ENCODE results near the gene ENGASE.

ENGASE gene

DNA sequence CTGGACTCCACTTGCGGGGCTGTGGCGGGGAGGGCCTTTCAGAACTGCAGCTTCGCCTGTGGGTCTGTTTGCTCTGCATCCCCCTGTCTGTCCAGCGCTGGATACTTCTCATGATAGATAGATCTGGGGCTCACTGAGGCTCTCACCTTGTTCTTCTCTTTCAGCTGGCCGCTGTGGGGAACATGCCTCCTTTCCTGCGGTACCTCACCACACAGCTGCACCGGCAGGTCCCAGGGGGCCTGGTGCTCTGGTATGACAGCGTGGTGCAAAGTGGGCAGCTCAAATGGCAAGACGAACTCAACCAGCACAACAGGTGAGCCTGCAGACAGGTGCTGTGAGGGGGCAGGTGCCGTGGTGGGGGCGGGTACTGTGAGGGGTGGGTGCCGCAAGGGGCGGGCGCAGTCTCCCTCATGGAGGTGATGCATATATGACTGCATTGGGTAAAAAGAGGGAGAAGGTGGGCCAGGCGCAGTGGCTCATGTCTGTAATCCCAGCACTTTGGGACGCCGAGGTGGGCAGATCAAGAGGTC lies 6.2 kb downstream of the ENGASE start:
- FAIRE-seq: no peak

DNA sequence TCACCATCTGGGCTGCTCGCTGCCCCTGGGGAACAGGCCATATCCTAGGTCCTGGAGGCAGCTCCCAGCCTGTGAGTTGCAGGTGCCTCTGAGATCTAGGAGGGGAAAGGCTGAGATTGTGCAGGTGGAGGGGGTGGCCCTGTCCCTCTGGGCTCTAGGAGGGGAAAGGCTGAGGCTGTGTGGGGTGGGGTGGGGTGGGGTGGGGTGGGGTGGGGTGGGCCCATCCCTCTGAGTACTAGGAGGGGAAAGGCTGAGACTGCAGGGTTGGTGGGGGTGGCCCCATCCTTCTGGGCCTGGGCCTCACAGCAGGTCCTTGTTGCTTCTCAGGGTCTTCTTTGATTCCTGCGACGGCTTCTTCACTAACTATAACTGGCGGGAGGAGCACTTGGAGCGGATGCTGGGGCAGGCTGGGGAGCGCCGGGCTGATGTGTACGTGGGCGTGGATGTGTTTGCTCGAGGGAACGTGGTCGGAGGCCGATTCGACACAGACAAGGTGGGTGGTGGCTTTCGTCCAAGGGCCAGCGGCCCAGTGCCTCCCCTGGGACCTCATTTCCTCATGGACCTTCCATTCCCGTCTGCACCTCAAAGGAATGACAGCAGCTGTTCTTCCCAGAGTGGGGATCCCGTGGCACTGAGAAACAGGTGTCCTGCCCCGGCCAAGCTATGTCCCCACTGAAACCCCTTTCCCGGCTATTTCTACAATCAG lies 7.1 kb downstream of the ENGASE start:
- no peak for FAIRE-seq

DNA sequence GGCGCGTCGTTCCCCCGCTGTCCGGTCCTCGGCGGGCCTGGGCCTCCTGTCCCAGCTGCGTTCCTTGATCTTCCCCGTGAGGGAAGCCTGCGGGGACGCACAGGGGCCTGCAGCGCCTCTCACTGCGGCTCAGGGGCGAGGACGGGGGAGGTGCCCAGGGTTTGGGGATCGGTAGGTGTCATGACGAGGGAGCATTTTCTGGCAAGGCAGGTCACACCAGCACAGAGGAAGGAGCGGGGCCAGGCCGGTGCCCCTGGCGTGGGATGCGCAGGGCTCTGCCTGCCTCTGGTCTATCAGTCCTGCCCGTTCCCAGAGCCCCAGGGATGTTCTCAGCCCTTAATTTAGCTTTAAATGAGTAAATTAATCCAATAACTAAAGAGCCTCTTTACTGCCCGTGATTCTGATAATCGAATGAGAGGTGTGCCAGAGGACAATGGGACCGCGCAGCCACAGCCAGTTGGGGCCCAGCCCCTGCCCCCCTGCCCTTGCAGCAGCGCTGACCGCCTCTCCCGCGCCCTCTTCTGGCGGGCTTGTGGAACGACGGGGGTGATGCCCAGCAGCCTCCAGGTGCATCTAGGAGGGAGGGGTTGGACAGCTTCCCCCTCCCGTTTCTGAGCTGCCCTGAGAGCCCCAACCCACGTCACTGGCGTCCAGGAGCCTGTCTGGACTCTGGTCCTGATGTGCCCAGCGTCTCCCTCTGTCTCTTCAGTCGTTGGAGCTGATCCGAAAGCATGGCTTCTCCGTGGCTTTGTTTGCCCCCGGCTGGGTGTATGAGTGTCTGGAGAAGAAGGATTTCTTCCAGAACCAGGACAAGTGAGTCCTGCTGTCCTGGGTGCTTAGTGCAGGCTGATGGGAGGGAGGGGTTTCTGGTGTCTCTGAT lies 7.9 kb downstream of the ENGASE start:
- no peak for FAIRE-seq

DNA sequence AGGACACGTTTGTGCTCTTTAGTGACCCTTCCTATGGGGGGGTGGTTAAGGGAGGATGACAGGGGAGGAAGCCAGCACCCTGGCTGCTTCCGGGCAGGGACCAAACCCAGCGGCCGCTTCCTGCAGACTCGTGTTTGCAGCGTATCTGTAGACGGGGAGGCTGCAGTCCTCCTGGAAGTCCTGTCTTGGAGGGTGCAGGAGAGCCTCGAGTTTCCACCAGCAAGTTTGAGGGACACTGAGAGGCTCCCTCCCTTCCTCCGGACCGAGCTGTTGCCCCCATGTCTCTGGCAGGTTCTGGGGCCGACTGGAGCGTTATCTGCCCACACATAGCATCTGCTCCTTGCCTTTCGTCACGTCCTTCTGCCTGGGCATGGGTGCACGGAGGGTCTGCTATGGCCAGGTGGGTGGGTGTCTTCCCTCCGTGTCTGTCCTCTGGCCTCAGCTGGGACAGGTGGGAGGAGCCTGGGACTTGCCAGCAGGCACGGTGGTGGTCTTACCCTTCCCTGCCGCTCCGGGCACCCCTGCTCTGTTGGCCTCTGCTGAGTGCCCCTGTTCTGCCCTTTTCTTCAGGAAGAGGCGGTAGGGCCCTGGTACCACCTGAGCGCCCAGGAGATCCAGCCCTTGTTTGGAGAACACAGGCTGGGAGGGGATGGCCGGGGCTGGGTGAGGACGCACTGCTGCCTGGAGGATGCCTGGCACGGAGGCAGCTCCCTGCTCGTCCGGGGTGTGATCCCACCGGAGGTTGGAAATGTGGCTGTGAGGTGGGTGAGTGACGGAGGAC lies 8.8 kb downstream of the ENGASE start:
- FAIRE-seq: no peak

DNA sequence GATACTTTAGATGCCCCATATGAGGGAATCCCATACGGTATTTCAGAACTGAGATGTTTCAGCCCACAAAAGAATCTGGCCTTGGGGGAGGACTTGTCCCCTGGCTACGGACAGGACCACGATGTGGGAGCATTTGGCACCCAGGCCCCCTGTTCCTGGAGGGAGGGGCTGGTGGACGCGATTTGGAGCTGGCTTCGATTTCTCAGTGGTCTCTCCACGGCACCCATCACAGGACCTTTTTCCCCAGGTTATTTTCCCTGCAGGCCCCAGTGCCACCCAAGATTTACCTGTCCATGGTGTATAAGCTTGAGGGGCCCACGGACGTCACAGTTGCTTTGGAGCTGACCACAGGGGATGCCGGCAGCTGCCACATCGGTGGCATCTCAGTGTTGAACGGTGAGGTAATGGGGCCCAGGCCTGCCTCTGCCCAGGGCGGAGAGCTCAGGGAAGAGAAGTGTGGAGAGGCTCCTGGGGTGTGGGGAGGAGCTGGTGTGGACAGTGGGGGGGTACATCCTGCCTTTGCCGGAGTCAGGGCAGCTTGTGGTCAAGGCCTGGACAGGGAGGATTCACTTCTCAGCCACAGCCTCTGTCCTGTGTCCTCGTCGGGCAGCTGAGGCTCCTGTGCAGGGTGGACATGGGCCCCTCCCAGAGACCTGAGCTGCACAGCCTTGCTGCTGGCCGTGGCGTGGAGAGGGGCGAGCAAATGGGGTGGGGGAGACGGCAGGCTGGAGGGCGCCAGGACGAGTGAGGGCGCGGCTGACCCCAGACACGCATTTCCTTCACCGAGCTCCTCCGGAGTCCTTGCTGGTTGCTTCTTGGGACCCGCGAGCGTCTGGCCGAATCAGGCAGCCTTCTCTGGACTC lies 9.9 kb downstream of the ENGASE start:
- FAIRE-seq: no peak

DNA sequence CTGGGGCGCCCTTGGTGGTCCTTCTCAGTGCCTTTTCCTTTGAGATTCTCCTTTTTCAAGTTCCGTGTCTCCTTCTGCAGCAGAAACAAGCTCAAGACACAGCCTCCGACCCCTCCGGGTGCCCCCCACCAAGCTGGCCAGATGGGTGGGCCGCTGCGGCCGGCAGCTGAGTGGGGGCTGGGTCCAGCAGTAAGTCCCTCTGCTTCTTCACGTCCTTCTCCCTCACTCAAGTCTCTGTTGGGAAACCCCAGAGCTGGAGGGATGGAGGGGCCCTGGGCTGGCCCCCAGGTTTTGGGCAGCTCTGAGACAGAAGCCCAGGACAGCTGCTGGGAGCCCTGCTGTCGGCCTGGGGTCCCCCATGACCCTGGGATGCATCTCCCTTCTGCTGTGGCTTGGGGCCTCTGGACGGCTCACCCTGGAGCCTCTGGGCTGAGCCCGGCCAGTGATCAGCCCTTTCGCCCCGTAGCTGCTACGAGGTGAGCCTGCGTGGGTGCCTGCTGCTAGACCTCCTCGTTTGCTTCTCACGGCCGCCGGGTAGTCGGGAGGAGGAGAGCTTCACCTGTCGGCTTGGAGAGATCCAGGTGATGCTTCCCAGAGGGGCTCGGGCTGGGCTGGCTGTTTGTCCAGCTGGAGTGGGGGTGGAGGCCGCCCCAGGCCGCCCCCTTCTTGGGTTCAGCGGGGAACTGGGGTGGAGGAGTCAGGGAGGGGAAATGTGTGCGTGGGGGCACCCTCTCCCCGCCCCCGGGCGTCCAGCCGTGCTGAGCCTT lies 10.7 kb downstream of the ENGASE start:
- no peak for FAIRE-seq

DNA sequence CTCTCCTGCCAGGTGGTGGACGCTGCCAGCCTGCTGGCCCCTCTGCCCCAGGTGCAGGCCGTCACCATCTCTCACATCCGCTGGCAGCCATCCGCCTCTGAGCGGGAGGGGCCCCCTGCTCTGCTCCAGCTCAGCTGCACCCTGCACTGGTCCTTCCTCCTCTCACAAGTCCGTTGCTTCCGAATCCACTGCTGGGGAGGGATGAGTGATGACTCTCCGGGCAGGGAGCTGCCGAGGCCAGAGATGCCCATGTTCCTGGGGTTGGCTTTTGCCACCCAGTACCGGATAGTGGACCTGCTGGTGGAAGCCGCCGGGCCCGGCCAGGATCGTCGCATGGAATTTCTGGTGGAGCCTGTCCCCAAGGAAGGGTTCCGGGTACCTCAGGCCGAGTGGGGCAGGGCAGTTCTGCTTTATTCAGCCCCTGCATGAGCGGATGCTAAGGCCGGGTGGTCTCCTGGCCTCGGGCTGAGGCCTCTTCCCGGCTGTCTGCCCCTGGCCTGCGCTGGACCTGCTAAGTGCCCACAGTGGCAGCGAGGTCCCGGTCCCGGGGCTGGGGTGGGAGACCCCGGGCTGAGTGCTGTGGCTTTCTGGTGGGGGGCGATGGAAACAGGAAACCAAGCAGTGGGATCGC lies 11.4 kb downstream of the ENGASE start:
- no peak for FAIRE-seq

DNA sequence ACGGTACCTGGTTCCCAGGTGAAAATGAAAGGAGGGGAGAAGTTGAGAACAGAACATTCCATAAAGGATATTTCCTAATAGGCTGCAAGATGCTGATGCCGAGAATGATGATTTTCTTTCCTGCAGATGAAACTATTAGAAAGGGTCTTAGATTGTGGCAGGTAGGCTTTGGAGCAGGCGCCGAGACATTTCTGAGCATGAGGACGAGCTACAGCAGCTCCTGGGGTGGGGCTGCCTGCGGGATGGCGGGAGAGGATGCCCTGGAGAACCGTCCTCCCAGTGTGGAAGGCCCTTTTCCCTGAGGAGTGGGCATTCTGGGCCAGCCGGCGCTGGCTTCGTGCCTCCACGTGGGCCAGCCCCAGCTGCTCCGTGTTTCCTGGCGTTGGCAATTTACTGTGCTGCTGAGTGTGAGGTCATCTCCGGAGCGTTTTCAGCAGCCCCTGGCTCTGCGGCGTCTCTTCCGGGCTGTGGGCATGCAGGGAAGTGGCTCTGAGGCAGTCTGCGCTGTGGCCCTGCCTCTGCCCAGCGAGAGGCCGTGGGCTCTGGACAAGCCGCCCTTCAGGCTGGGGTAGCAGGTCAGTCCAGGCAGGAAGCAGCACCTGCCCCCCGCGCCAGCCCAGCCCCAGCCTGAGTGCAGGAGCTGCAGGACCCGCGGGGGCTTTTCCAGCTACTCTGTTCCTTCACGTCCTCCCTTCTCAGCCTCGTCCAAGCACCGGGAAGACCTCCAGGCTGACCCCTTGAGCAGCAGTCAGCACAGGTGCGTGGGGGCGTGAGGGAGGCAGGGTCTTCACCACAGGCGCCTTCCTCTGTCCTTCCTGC lies 12.2 kb downstream of the ENGASE start:
- no peak for FAIRE-seq

DNA sequence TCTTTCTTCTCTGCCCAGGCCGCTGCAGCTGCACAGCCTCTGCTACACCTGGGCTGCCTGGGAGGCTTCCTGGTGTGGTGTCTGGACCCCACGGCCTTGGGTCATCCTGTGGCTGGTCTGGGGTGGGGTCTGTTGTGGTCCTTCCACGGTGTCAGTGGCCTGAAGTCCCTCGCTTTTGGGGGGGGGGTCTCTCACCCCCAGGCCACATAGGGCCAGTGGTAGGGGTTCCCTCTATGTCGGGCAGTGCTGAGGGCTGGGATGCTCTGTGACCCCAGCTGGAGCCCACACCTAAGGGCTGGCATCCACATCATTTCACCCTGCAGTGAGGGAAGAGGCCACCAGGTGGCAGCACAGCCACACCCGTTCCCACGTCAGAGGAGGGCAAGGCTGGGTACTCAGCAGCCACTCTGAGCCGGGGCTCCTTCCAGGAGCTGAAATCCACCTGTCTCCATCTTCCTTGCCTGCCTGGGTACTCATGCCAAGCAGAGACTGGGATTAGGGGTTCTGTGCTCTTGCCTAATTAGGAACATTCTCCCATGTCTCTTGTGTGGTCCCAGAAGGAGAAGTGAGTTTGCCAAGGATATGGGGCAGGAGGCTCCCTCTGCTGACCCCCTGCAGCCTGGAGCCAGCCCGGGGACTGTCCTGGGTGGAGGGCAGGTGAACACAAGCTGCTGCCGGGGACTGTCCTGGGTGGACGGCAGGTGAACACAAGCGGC lies 13.0 kb downstream of the ENGASE start:
- FAIRE-seq: no peak

DNA sequence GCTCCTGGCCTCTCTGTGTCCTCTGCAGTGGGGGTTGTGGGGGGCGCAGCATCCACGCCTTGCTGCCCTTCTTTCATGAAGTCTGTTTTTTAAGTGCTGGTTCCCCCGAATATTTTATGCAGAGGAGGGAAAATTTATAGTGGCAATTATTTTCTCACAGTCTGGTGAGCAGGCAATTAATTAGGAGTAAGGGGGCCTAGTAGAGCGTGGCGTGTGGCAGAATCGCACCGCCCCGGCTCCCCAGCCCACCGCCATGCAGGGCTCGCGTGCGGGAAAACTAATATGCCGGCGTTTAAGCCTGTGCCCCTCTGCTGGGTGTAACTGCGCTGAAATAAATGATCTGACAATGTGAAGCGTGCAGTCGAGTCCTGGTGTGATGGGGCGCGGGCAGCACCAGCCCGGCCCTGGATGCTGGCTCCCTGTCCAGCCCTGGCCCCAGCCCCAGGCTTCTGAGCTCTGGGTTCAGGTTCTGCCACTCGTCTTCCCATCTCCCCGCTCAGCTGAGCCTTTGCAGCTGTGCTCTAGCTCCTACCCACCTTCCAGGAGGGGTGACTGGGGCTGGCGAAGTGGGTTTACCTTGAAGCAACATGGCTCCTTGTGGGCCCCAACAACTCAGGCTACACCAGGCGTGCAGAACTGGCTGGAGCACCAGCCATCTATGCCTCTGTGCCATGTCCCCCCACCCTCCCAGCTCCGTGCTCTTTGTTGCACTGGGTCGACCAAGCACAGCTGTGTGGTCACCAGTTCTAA lies 13.8 kb downstream of the ENGASE start:
- FAIRE-seq: no peak

DNA sequence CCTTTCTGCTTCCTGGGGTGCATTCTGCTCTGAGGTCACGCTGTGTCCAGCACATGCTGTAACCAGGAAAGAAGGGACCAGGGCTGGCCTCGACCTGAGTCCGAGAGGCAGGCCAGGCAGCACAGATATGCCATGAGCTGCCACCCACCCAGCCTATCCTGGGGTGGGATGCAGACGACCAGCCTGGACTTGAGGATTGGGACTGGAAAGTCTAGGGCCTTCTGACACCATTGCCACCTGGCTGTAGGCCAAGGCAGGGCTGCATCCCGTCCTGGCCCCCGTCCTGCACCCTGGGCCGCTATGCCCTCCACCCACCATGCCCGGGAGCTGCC lies 14.3 kb downstream of the ENGASE start:
- FAIRE-seq: no peak

DNA sequence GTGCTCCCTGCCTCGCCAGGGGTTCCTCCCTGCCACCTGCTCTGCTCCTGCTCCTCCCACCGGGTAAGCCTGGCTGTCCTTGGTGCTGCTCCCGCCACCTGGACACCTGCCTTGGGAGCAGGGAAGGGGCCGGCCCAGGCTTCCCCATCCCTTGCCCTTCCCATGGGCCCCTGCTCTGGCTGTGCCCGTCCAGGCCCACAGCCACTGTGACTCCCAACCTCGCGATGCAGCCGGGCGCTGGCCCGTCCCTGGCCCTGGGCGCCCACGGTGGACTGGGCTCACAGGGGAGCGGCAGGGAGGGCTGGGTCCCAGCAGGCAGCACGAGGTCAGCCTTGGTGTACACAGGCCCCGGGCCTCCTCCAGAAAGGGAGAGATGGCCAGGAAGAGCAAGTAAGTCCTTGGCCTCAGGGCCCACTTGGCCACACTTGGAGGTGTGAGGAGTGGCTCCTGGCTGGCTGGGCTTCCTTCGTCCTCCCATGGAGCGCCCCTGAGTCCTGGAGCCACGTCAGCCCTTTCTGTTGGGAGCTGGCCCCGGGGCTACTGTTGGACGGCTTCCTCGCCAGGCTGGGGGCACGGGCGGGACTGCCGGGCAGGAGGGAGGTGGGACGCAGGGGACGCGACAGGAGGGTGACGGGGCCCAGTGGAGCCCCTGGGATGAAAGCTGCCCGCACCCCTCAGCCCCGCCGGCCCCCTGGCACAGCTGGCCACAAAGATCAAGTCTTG lies 15.3 kb downstream of the ENGASE start:
- FAIRE-seq: no peak

DNA sequence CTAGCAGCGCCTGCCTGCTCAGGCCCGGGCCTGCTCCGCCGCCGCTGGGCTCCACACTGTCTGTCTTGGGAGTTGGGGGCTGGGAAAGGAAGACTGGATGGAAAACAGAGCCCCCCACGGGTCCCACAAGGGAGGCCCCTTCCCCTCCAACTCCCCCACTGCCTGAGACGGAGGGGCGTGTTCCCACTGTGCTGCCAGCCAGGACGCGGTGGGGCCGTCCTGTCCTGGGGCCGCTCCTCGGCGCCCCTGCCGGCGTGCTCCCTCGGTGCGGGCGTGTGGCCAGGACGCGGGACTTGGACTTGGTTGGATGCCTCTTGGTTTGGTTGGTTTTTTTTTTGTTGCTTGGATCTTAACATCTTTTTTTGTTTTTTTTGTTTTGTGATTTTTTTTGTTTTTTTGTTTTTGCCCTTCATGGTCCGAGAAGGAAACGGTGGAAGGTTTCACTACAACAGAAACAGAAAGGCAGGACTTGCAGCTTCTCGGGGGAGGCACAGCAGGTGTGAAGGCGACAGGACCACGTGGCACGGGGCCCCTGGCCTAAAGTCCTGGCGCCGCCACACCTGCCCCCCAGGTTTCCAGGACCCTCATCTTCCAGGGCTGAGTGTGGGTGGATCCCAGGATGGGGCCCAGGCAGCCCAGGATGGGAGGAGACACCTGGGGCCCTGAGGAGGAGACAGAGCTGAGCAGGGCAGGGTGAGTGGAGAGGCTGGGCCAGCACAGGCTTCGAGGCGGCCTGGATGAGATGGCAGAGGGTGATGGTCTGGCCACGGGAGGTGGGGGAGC lies 16.0 kb downstream of the ENGASE start:
- peak; percentile 23 for FAIRE-seq

DNA sequence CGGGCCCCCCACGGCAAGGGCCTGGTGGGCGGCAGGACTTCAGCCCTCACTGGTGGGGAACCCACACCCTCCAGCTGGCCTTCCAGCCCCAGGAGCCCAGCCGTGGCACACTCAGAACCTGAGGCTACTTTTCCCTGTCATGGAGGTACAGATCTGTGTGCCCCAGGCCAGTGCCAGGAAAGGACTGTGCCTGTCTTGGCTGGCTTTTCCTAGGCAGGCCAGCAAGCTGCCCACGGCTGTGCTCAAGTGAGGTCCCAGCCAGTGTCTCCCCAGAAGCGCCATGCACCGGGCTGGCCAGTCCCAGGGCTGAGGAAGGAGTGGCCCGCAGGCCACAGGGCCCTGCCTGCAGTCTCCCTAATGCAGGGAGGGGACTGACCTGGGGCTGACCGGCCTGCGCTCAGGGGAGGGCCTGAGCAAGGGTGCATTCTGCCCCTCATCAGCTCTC lies 16.6 kb downstream of the ENGASE start:
- FAIRE-seq: no peak

DNA sequence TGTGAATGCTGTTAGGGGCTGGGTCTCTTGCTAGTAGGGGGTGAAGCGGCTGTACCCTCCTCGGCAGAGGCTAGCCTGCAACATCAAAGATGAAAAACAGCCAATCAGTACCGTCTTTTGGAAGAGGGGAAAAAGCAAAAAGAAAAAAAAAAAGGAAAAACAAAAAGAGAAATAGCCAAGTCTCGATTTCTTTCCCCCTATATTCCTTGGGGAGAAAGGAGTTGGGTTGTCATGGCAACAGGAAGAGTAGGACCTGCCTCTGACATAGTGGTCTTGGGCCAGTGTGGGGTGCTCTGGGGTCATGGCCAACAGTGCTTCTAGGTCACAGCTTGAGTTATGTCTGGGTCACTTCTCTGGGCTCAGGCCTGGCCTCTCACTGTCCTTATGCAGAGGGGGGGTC lies 17.9 kb downstream of the ENGASE start:
- FAIRE-seq: no peak

DNA sequence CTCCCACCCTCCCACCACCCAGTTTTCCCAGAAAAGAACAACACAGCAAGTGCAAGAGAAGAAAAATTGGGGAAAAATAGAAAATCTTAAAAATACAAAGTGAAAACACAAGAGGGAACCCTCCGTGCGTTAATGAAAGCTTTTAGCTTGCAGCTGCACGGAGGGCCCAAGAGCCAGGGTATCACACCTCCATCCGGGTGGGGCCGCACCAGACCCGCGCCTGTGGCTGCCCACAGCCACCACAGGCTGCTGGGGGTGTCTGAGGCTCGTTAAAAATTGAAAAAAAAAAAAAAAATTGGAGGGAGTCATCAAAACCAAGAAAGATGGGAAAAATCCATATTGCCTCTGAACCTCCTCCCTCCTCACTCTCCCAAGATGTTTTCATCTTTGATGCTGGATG lies 18.6 kb downstream of the ENGASE start:
- FAIRE-seq: no peak

DNA sequence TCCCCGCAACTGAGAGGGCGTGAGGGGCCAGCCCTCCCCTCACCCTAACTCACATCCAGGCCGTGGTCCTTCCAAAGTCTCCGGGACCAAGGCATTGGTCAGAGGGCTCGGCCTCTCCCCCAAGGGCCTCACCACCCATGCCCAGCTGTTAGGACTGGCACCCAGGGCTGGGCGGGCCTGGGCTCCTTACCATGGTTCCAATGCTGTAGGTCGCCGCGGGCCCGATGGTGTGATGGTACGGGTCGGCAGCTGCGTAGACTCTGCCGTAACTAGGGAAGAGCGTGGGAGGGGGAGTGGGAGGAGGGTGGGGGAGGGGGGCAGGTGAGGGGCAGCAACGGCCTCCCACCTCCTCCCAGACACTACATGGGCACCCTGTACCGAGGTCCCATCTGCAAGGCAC lies 19.6 kb downstream of the ENGASE start:
- no peak for FAIRE-seq

Measured in endometrium (tissue), 2 donors.